ENCODE measurements around the gene CTAGE15. TPM values are rescaled to one million over a fixed set of nuclear protein-coding genes. Genes with fewer than 3 reads are reported as not detected.
A peak's percentile ranks its signal among the peaks of the same experiment; 100 is the strongest.
"Not testable (repeated sequence)": the region's sequence is repeated elsewhere in the genome, so short reads cannot be mapped to it uniquely, and the experiment has no call there.

The CTAGE15 gene, protein sequence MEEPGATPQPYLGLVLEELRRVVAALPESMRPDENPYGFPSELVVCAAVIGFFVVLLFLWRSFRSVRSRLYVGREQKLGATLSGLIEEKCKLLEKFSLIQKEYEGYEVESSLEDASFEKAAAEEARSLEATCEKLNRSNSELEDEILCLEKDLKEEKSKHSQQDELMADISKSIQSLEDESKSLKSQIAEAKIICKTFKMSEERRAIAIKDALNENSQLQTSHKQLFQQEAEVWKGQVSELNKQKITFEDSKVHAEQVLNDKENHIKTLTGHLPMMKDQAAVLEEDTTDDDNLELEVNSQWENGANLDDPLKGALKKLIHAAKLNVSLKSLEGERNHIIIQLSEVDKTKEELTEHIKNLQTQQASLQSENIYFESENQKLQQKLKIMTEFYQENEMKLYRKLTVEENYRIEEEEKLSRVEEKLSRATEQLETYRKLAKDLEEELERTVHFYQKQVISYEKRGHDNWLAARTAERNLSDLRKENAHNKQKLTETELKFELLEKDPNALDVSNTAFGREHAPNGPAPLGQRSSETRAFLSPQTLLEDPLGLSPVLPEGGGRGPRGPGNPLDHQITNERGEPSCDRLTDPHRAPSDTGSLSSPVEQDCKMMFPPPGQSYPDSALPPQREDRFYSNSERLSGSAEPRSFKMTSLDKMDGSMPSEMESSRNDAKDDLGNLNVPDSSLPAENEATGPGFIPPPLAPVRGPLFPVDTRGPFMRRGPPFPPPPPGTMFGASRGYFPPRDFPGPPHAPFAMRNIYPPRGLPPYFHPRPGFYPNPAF
- 1.2 TPM for total RNA-seq (2021; ENCODE audit: unreplicated experiment)
- polyA plus RNA-seq (2012) = 0.22 and 0.35 TPM in 2 replicates
- percentile 52 among the genes with signal in this experiment for Bru-seq, nascent RNA
- percentile 83 among the genes with signal in this experiment for BruChase-seq, experiment 1, labeled RNA remaining after a 6-hour chase
- percentile 55 among the genes with signal in this experiment for BruChase-seq, experiment 2, labeled RNA remaining after a 2-hour chase
- long read RNA-seq = 0 reads

DNA sequence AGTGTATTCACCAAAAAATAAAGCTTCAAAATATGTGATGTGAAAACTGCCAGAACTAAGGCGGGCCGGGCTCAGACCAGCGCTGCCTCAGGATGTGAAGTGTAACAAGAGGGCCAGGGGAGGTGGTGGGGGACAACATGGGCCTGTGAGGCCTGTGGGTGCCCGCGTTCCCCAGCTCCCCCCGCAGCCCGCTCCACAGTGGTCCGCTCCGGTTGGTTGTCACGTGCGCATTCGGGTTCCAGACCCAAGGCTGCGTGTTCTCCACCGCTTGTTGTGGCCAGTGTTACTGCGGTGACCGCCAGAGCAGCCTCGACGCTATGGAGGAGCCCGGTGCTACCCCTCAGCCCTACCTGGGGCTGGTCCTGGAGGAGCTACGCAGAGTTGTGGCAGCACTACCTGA, at the start of gene CTAGE15:
Gene CTAGE15 (plus strand): TSS at position 301 of the 400 bp plus-strand sequence. CDS start 17 bp downstream, at position 318.
- H3K9me2 ChIP-seq (ENCODE audit: insufficient read depth); H3K9ac ChIP-seq (ENCODE audit: low read length); H4K20me1 ChIP-seq (ENCODE audit: insufficient read depth); H3K27me3 ChIP-seq (ENCODE audit: insufficient read depth, low read length); BruUV-seq (replicated peaks); CTCF ChIA-PET; intact Hi-C loops (cut with micrococcal nuclease); H3K4me3 ChIP-seq (replicated peaks in 1 of 2; ENCODE audit: low read depth in 1 of 2, low read length in 2 of 2); DNase-seq (ENCODE audit: low read depth, low spot score); H3K4me2 ChIP-seq (ENCODE audit: low read length); H2AFZ ChIP-seq (ENCODE audit: low read depth, low read length, poor library complexity, severe bottlenecking); H3K4me1 ChIP-seq (ENCODE audit: control insufficient read depth in 1 of 2, insufficient read depth in 2 of 2, low read length in 2 of 2); POLR2A ChIA-PET; H3K36me3 ChIP-seq (ENCODE audit: control insufficient read depth in 1 of 2, insufficient read depth in 2 of 2, low read length in 2 of 2); H3K27ac ChIP-seq (ENCODE audit: low read depth, low read length); RAD21 ChIA-PET (ENCODE audit: low non-redundant PET in 1 of 2, low total read pairs in 2 of 2, uncharacterized antibody in 2 of 2, unreplicated experiment in 2 of 2); H3K9me3 ChIP-seq (ENCODE audit: control insufficient read depth in 1 of 2, insufficient read depth in 1 of 2, low read depth in 1 of 2, low read length in 2 of 2); ATAC-seq; H3K79me2 ChIP-seq (ENCODE audit: insufficient read depth, low read length): not testable (repeated sequence)

DNA sequence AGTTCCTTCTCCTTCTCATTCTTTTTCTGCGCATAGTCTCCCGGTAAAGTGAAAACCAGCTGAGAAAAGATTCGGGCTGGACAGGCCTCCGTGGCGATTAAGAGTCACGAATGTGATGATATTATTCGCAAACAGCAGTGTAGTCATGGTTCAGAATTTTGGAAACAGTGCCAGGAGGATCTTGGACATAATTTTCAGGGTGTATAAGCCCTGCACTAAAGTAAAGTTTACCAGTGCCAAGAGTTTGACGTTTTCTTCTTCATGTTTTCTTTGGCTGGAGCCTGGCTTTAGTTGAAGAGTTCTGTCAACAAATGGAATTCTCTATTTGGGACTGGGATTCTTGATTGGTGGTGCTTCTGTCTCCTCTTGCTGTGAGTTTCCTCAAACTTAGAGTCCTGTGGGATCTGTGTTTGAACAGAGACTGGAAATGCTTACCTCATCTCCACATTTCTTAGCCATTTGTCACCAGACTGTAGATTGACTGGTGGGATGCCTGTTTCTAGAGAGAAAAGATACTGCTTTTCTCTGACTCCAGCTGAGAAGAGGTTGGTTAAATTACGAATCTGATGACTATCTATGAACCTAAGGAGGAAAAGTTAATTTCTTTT, 49.2 kb upstream of the CTAGE15 start:
- BruUV-seq (replicated peaks); H3K27ac ChIP-seq (ENCODE audit: low read depth, low read length); H3K4me1 ChIP-seq (ENCODE audit: control insufficient read depth in 1 of 2, insufficient read depth in 2 of 2, low read length in 2 of 2); H3K36me3 ChIP-seq (ENCODE audit: control insufficient read depth in 1 of 2, insufficient read depth in 2 of 2, low read length in 2 of 2); POLR2A ChIA-PET; H3K9me2 ChIP-seq (ENCODE audit: insufficient read depth); H4K20me1 ChIP-seq (ENCODE audit: insufficient read depth); H3K9me3 ChIP-seq (ENCODE audit: control insufficient read depth in 1 of 2, insufficient read depth in 1 of 2, low read depth in 1 of 2, low read length in 2 of 2); DNase-seq (ENCODE audit: low read depth, low spot score); ATAC-seq; H3K79me2 ChIP-seq (ENCODE audit: insufficient read depth, low read length); H2AFZ ChIP-seq (ENCODE audit: low read depth, low read length, poor library complexity, severe bottlenecking); H3K4me2 ChIP-seq (ENCODE audit: low read length); RAD21 ChIA-PET (ENCODE audit: low non-redundant PET in 1 of 2, low total read pairs in 2 of 2, uncharacterized antibody in 2 of 2, unreplicated experiment in 2 of 2); H3K4me3 ChIP-seq (replicated peaks in 1 of 2; ENCODE audit: low read depth in 1 of 2, low read length in 2 of 2); H3K9ac ChIP-seq (ENCODE audit: low read length); H3K27me3 ChIP-seq (ENCODE audit: insufficient read depth, low read length); intact Hi-C loops (cut with micrococcal nuclease); CTCF ChIA-PET: not testable (repeated sequence)

DNA sequence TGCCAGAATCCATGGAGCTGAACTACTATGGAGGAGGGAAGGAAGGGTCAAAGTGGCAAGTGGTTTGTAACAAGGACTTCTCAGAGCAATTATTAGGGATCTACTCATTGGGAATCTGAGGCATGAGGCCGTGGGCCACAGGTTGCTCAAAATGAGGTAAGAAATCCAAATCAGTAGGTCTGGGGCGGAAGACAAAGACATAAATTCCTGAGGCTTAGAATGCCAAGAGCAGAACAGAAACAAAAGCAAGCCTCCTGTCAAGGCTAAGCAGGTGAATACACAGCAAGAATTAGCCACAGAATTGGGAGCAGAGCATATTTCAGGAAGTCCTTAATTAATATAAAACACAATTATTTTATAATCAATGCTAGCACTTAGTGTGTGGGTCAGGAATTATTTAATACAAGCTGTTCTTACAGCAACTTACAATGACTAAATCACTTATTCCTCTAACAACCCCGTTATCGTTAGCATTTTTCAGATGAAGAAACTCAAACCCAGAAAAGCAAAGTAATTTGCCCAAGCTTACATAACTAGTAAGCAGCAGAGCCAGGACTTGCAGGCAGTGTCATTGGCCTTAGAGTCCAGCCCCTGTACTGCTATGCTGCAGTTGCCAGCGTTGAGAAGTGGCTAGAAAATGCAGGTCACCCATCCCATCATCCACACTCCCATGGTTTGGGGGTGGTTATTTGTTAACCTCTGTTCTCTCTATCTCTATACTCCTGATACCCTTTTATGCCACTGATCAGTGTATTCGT, 40.3 kb upstream of the CTAGE15 start:
- POLR2A ChIA-PET; H3K27me3 ChIP-seq (ENCODE audit: insufficient read depth, low read length); H3K79me2 ChIP-seq (ENCODE audit: insufficient read depth, low read length); DNase-seq (ENCODE audit: low read depth, low spot score); H3K4me3 ChIP-seq (replicated peaks in 1 of 2; ENCODE audit: low read depth in 1 of 2, low read length in 2 of 2); H2AFZ ChIP-seq (ENCODE audit: low read depth, low read length, poor library complexity, severe bottlenecking); H3K4me2 ChIP-seq (ENCODE audit: low read length); H3K9ac ChIP-seq (ENCODE audit: low read length); H3K9me3 ChIP-seq (ENCODE audit: control insufficient read depth in 1 of 2, insufficient read depth in 1 of 2, low read depth in 1 of 2, low read length in 2 of 2); H3K27ac ChIP-seq (ENCODE audit: low read depth, low read length); RAD21 ChIA-PET (ENCODE audit: low non-redundant PET in 1 of 2, low total read pairs in 2 of 2, uncharacterized antibody in 2 of 2, unreplicated experiment in 2 of 2); intact Hi-C loops (cut with micrococcal nuclease); H3K4me1 ChIP-seq (ENCODE audit: control insufficient read depth in 1 of 2, insufficient read depth in 2 of 2, low read length in 2 of 2); BruUV-seq (replicated peaks); H3K36me3 ChIP-seq (ENCODE audit: control insufficient read depth in 1 of 2, insufficient read depth in 2 of 2, low read length in 2 of 2); CTCF ChIA-PET; ATAC-seq; H4K20me1 ChIP-seq (ENCODE audit: insufficient read depth); H3K9me2 ChIP-seq (ENCODE audit: insufficient read depth): not testable (repeated sequence)

DNA sequence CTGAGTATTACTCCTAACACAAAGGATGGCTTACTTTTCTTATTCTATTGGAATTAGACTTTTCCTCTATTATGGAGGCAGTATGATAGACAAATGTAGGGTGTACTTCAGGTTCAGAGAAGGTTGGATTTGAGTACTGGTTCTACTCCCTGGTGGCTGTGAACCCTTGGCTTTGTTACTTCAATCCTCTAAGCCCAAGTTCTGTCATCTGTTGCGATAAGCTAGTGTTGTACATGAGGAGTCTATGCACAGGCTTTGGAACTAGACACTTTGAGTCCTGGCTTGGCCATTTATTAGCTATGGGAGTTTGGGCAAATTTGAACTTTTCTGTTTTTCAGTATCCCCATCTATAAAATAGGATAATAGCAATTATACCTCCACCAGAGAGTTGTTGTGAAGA, 39.7 kb upstream of the CTAGE15 start:
- CTCF ChIA-PET; H3K27ac ChIP-seq (ENCODE audit: low read depth, low read length); H3K36me3 ChIP-seq (ENCODE audit: control insufficient read depth in 1 of 2, insufficient read depth in 2 of 2, low read length in 2 of 2); RAD21 ChIA-PET (ENCODE audit: low non-redundant PET in 1 of 2, low total read pairs in 2 of 2, uncharacterized antibody in 2 of 2, unreplicated experiment in 2 of 2); H3K27me3 ChIP-seq (ENCODE audit: insufficient read depth, low read length); H4K20me1 ChIP-seq (ENCODE audit: insufficient read depth); BruUV-seq (replicated peaks); H3K9me2 ChIP-seq (ENCODE audit: insufficient read depth); H3K9me3 ChIP-seq (ENCODE audit: control insufficient read depth in 1 of 2, insufficient read depth in 1 of 2, low read depth in 1 of 2, low read length in 2 of 2); POLR2A ChIA-PET; ATAC-seq; DNase-seq (ENCODE audit: low read depth, low spot score); intact Hi-C loops (cut with micrococcal nuclease); H3K9ac ChIP-seq (ENCODE audit: low read length); H3K4me1 ChIP-seq (ENCODE audit: control insufficient read depth in 1 of 2, insufficient read depth in 2 of 2, low read length in 2 of 2); H3K4me2 ChIP-seq (ENCODE audit: low read length); H2AFZ ChIP-seq (ENCODE audit: low read depth, low read length, poor library complexity, severe bottlenecking); H3K4me3 ChIP-seq (replicated peaks in 1 of 2; ENCODE audit: low read depth in 1 of 2, low read length in 2 of 2); H3K79me2 ChIP-seq (ENCODE audit: insufficient read depth, low read length): not testable (repeated sequence)

All from HCT116 (cell line).